ENCODE results near the gene TBRG4. TPM values are rescaled to one million over a fixed set of nuclear protein-coding genes. Genes with fewer than 3 reads are reported as not detected.

The TBRG4 gene
- total RNA-seq, 1 donor from 2014 or later, result 60.7 TPM

GRCh38 chr7:45099891-45100760, 11.4 kb downstream of the TBRG4 start:
- no peak for FAIRE-seq
- DNase-seq (ENCODE audit: low spot score in 2 of 2), result no peak

- FAIRE-seq, result no peak
- no peak for DNase-seq (ENCODE audit: low spot score in 2 of 2)
Observed at GRCh38 chr7:45098983-45099839, 12.3 kb downstream of the TBRG4 start.

GRCh38 chr7:45092931-45093235, 18.6 kb downstream of the TBRG4 start:
- DNase-seq (ENCODE audit: low spot score in 2 of 2), result no peak
- no peak for FAIRE-seq

GRCh38 chr7:45092100-45092930, 19.2 kb downstream of the TBRG4 start:
- FAIRE-seq, result no peak
- DNase-seq (ENCODE audit: low spot score in 2 of 2), result no peak

GRCh38 chr7:45089341-45089891, 22.1 kb downstream of the TBRG4 start:
- no peak for FAIRE-seq
- peak; percentile 87 to 89 for DNase-seq (ENCODE audit: low spot score in 2 of 2)

- FAIRE-seq, result no peak
- DNase-seq (ENCODE audit: low spot score in 2 of 2), result peak; percentile 94
Observed at GRCh38 chr7:45088821-45089340, 22.6 kb downstream of the TBRG4 start, which contains the start of gene NACAD. NACAD (minus strand) TSS chr7:45088969; CDS start chr7:45088894, 75 bp downstream.

- no peak for DNase-seq (ENCODE audit: low spot score in 2 of 2)
- no peak for FAIRE-seq
Observed at GRCh38 chr7:45088146-45088701, 23.3 kb downstream of the TBRG4 start.

GRCh38 chr7:45087301-45088145, 24.0 kb downstream of the TBRG4 start:
- DNase-seq (ENCODE audit: low spot score in 2 of 2) (no peak), FAIRE-seq (no peak)

GRCh38 chr7:45086331-45087065, 25.0 kb downstream of the TBRG4 start:
- DNase-seq (ENCODE audit: low spot score in 2 of 2), result peak; percentile 58 to 84
- FAIRE-seq, result no peak

GRCh38 chr7:45085619-45086200, 25.8 kb downstream of the TBRG4 start:
- FAIRE-seq (no peak), DNase-seq (ENCODE audit: low spot score in 2 of 2) (no peak)

GRCh38 chr7:45084901-45085618, 26.4 kb downstream of the TBRG4 start:
- DNase-seq (ENCODE audit: low spot score in 2 of 2), result no peak
- FAIRE-seq, result no peak

- FAIRE-seq (no peak), DNase-seq (ENCODE audit: low spot score in 2 of 2) (no peak)
Observed at GRCh38 chr7:45084336-45084735, 27.2 kb downstream of the TBRG4 start.

GRCh38 chr7:45082831-45083331, 28.6 kb downstream of the TBRG4 start:
- DNase-seq (ENCODE audit: low spot score in 2 of 2), result no peak
- no peak for FAIRE-seq

- FAIRE-seq (no peak), DNase-seq (ENCODE audit: low spot score in 2 of 2) (peak; percentile 60)
Observed at GRCh38 chr7:45082031-45082830, 29.3 kb downstream of the TBRG4 start.

- DNase-seq (ENCODE audit: low spot score in 2 of 2) (no peak), FAIRE-seq (no peak)
Observed at GRCh38 chr7:45081670-45081974, 29.9 kb downstream of the TBRG4 start.

GRCh38 chr7:45080958-45081669, 30.4 kb downstream of the TBRG4 start:
- FAIRE-seq (no peak), DNase-seq (ENCODE audit: low spot score in 2 of 2) (no peak)

Data from frontal cortex (tissue), 4 donors.